ENCODE results near the gene NAA80.
"Not testable (repeated sequence)": the region's sequence is repeated elsewhere in the genome, so short reads cannot be mapped to it uniquely, and the experiment has no call there.

Gene NAA80

GRCh38 chr3:50292159-50293078 lies 6.8 kb downstream of the NAA80 start, which contains the start of gene IFRD2:
IFRD2 (minus strand) TSS chr3:50292429; CDS start chr3:50292274, 155 bp downstream.
- TF ChIP-seq, protein P1, sequence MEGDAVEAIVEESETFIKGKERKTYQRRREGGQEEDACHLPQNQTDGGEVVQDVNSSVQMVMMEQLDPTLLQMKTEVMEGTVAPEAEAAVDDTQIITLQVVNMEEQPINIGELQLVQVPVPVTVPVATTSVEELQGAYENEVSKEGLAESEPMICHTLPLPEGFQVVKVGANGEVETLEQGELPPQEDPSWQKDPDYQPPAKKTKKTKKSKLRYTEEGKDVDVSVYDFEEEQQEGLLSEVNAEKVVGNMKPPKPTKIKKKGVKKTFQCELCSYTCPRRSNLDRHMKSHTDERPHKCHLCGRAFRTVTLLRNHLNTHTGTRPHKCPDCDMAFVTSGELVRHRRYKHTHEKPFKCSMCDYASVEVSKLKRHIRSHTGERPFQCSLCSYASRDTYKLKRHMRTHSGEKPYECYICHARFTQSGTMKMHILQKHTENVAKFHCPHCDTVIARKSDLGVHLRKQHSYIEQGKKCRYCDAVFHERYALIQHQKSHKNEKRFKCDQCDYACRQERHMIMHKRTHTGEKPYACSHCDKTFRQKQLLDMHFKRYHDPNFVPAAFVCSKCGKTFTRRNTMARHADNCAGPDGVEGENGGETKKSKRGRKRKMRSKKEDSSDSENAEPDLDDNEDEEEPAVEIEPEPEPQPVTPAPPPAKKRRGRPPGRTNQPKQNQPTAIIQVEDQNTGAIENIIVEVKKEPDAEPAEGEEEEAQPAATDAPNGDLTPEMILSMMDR (IDR thresholded peaks at IDR 0.05; ENCODE audit: low read depth, low read length) = no peak
- peak; percentile 92 for DNase-seq (ENCODE audit: extremely low read depth, low read depth)

GRCh38 chr3:50290161-50290641 lies 9.0 kb downstream of the NAA80 start:
- TF ChIP-seq, protein P1 (IDR thresholded peaks at IDR 0.05; ENCODE audit: low read depth, low read length) = no peak
- no peak for DNase-seq (ENCODE audit: extremely low read depth, low read depth)

GRCh38 chr3:50289130-50289529 lies 10.1 kb downstream of the NAA80 start:
- TF ChIP-seq, protein P1 (IDR thresholded peaks at IDR 0.05; ENCODE audit: low read depth, low read length) = no peak

GRCh38 chr3:50288387-50289007 lies 10.7 kb downstream of the NAA80 start:
- DNase-seq (ENCODE audit: extremely low read depth, low read depth) = no peak
- TF ChIP-seq, protein P1 (IDR thresholded peaks at IDR 0.05; ENCODE audit: low read depth, low read length) = no peak

More at GRCh38 chr3:50289130-50289529, 10.1 kb downstream of the NAA80 start:
- no peak for DNase-seq (ENCODE audit: extremely low read depth, low read depth)

- TF ChIP-seq, protein P1 (IDR thresholded peaks at IDR 0.05; ENCODE audit: low read depth, low read length) = no peak
- no peak for DNase-seq (ENCODE audit: extremely low read depth, low read depth)
These were observed 11.9 kb downstream of the NAA80 start for GRCh38 chr3:50287262-50287661.

GRCh38 chr3:50286322-50287227 lies 12.6 kb downstream of the NAA80 start:
- TF ChIP-seq, protein P1 (IDR thresholded peaks at IDR 0.05; ENCODE audit: low read depth, low read length) = no peak
- DNase-seq (ENCODE audit: extremely low read depth, low read depth) = no peak

DNA sequence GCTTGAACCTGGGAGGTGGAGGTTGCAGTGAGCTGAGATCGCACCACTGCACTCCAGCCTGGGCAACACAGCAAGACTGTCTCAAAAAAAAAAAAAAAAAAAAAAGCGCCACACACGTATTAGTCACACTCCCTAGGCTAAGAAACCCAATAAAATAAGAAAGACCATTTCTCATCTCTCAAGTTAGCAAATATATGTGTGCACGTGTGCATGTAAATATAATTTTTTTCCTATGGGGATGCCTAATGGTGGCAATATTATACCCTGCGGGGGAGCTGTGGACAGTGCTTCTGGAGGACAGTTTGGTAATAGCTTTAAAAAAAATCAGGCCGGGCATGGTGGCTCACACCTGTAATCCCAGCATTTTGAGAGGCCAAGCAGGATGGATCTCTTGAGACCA lies 15.1 kb downstream of the NAA80 start:
- not testable (repeated sequence) for DNase-seq (ENCODE audit: extremely low read depth, low read depth)
